B cell (primary cell): ENCODE measurements around the gene PLA2G6. TPM values are rescaled to one million over a fixed set of nuclear protein-coding genes. Genes with fewer than 3 reads are reported as not detected.

Experiments
- ATAC-seq: fragments of 200-7000 bp; cut with Tn5 transposase; one replicate; pipeline ENCODE4 v1.10.0; 2021; ENCODE audit warnings: low read depth, mild to moderate bottlenecking, moderate number of reproducible peaks, moderate library complexity
- CTCF ChIA-PET: fragments of 350-600 bp; sonication (Branson Sonifier 250); formaldehyde crosslinking; loops from one replicate; lab custom pipeline; 2021; ENCODE audit warnings: antibody characterized with exemption, inconsistent platforms; lab: Charles Lee
- POLR2A ChIA-PET: fragments of 350-600 bp; sonication (Branson Sonifier 250); formaldehyde crosslinking; loops from one replicate; lab custom pipeline; 2021; ENCODE audit warnings: antibody characterized with exemption; lab: Charles Lee
- DNase-seq: peaks from one replicate; pipeline ENCODE4 v3.0.0; 2013
- H2AFZ ChIP-seq: 2 replicates; pipeline ENCODE4 v1.6.1; 2012; ENCODE audit warnings: mild to moderate bottlenecking, low read depth, low read length; ENCODE audit not compliant: insufficient read depth, poor library complexity, severe bottlenecking
- H3K27ac ChIP-seq, 2 donors: 1 replicate in 1 of 2; 2 replicates in 1 of 2; pipeline ENCODE4 v1.5.1; 2012 to 2013; ENCODE audit warnings: low read length in 2 of 2, mild to moderate bottlenecking in 2 of 2, moderate library complexity in 1 of 2
- H3K27me3 ChIP-seq, 4 experiments: fragments of 200-600 bp in 1 of 4; sonication (generic) in 1 of 4; replicated peaks in 1 of 4; 1 replicate in 2 of 4; 2 replicates in 2 of 4; pipeline versions ENCODE4 v1.6.1 to v1.7.0; 2013 to 2016; ENCODE audit warnings: low read length in 3 of 4, mild to moderate bottlenecking in 2 of 4, mixed read lengths in 1 of 4, moderate library complexity in 1 of 4; ENCODE audit not compliant: insufficient read depth in 4 of 4, control insufficient read depth in 3 of 4; ENCODE audit errors: control extremely low read depth in 1 of 4
- H3K36me3 ChIP-seq, 2 experiments: replicated peaks in 1 of 2; 1 replicate in 1 of 2; 2 replicates in 1 of 2; pipeline versions ENCODE4 v1.6.1 to v1.7.1; 2013; ENCODE audit warnings: low read length in 1 of 2; ENCODE audit not compliant: insufficient read depth in 2 of 2, control insufficient read depth in 1 of 2; ENCODE audit errors: control extremely low read depth in 1 of 2, extremely low read depth in 1 of 2
- H3K4me1 ChIP-seq, 2 donors: fragments of 200-600 bp in 1 of 2; sonication (generic) in 1 of 2; 1 replicate in 1 of 2; 2 replicates in 1 of 2; pipeline versions ENCODE4 v1.5.1 to v1.6.1; 2013 to 2017; ENCODE audit warnings: low read length in 2 of 2; ENCODE audit not compliant: control insufficient read depth in 2 of 2, insufficient read depth in 2 of 2
- H3K4me2 ChIP-seq: replicated peaks from 2 replicates; pipeline ENCODE3; 2012; ENCODE audit warnings: mild to moderate bottlenecking, low read depth, low read length; ENCODE audit not compliant: poor library complexity, severe bottlenecking
- H3K4me3 ChIP-seq, 5 experiments: fragments of 200-600 bp in 1 of 5; sonication (generic) in 1 of 5; 1 replicate in 3 of 5; 2 replicates in 2 of 5; pipeline versions ENCODE4 v1.5.1 to v1.7.0; 2011 to 2016; ENCODE audit warnings: low read length in 4 of 5, mild to moderate bottlenecking in 4 of 5, low read depth in 2 of 5, control low read depth in 1 of 5, moderate library complexity in 1 of 5; ENCODE audit not compliant: insufficient read depth in 1 of 5; ENCODE audit errors: control extremely low read depth in 1 of 5, extremely low read depth in 1 of 5
- H3K79me2 ChIP-seq: fragments of 200-600 bp; sonication (generic); one replicate; pipeline ENCODE4 v1.6.0; 2016; ENCODE audit warnings: low read length; ENCODE audit not compliant: control insufficient read depth, insufficient read depth
- H3K9ac ChIP-seq: fragments of 200-600 bp; sonication (generic); 2 replicates; pipeline ENCODE4 v1.6.1; 2017; ENCODE audit warnings: mild to moderate bottlenecking, low read length, moderate library complexity
- H3K9me3 ChIP-seq, 3 donors: one replicate each; pipeline versions ENCODE4 v1.6.1 to v1.7.1; 2013; ENCODE audit warnings: low read length in 2 of 3; ENCODE audit not compliant: control insufficient read depth in 2 of 3, insufficient read depth in 1 of 3; ENCODE audit errors: control extremely low read depth in 1 of 3
- H4K20me1 ChIP-seq: 2 replicates; pipeline ENCODE4 v1.6.0; 2012; ENCODE audit warnings: mild to moderate bottlenecking, low read length; ENCODE audit not compliant: insufficient read depth, control insufficient read depth, poor library complexity, severe bottlenecking
- H3K27ac Mint-ChIP-seq: one replicate; pipeline ENCODE4 v1.8.0; 2021; ENCODE audit warnings: mixed read lengths
- H3K27me3 Mint-ChIP-seq: one replicate; pipeline ENCODE4 v1.8.0; 2021; ENCODE audit warnings: mixed read lengths
- H3K4me1 Mint-ChIP-seq: one replicate; pipeline ENCODE4 v1.8.0; 2021; ENCODE audit warnings: mixed read lengths
- H3K4me3 Mint-ChIP-seq: one replicate; pipeline ENCODE4 v1.8.0; 2021; ENCODE audit warnings: mixed read lengths
- H3K9me3 Mint-ChIP-seq: one replicate; pipeline ENCODE4 v1.8.0; 2022; ENCODE audit warnings: mixed read lengths; ENCODE audit not compliant: insufficient read depth
- EZH2 ChIP-seq: IDR thresholded peaks from 2 replicates; pipeline ENCODE4 v1.6.1; 2012; ENCODE audit warnings: borderline replicate concordance, low read depth, mild to moderate bottlenecking, moderate library complexity, low read length; ENCODE audit not compliant: insufficient read depth, poor library complexity, severe bottlenecking
- WGBS: methylation state at CpG from one replicate; pipeline ENCODE4 v1.1.5; 2013; ENCODE audit warnings: missing lambda C conversion rate; ENCODE audit not compliant: insufficient coverage; 5-methylcytosine and 5-hydroxymethylcytosine counted together
- intact Hi-C: fragments of 100-400 bp; cut with micrococcal nuclease; formaldehyde crosslinking; loops from one replicate; pipeline ENCODE4 v1.10.0; 2022
- polyA plus RNA-seq: library from polyadenylated mRNA; depleted of rRNA; stranded (reverse); fragments of >200 nt; gene quantifications from 2 replicates; pipeline ENCODE4 v1.2.3, GENCODE V29; 2012
- total RNA-seq, 2 donors: library from RNA; stranded (reverse); fragments of 120-200 nt in 1 of 2; gene quantifications; 1 replicate in 1 of 2; 2 replicates in 1 of 2; pipeline versions ENCODE4 v1.2.3 to v1.2.4, GENCODE V29; 2013 to 2022
- TF ChIP-seq, protein P1 (sequence below): fragments of 200-600 bp; IDR thresholded peaks from one replicate; pipeline ENCODE4 v1.8.0; 2022; ENCODE audit warnings: antibody characterized with exemption, mild to moderate bottlenecking

PLA2G6 gene
- total and polyA plus RNA-seq, 2 donors (not counting 1 experiment from before 2014, with no cell fraction given): 125 to 148 TPM

DNA sequence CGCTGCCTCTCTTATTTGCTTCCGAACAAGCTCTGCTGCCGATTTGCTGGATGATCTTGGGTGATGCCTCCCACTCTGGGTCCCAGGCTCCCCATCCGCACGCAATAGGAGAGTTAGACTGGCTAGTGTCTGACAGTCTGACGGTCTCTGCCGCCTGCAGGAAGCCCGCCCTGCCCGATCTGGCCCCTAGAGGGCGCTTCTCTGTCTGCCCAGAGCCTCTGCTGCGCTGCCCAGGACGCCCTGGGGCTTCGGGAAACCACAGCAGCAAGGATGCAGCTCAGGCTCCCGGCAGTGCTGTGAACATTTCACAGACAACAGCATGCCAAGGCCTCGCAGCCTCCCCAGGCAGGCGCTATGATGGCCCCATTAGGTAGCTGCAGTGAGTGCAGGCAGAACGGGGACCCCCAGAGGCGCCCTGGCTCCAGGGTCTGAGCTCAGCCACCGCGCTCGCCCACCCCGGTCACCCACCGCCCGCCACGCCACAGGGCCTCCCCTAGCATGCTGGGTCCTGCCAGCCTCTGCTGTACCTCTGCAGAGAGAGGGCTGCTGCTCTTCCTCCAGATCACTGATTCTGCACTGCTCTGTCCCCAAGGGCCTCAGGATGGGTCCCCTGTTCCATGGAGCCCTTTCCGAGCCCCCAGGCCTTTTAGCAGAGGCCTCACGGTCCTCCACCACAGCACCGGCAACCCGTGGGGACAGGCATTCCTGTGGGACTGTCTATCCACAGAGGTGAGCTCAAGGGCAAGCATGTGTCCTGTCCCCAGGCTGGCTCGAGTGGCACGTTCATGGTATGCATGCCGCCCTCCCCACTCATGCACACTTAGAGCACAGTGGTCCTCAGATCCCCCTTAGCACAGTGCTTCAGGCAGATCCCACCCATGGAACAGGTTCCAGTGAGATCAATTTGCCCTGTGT is 66.9 kb downstream of the PLA2G6 start:
- H3K9ac ChIP-seq: no peak overlapping the region
- no peak overlapping the region for H3K27ac ChIP-seq
- ATAC-seq (peak; percentile 86), DNase-seq (peak; percentile 76)
- no peak overlapping the region for H3K4me2 ChIP-seq
- Mint-ChIP-seq H3K4me1 (peaks cover 2% of the 10 kb centered on the region), H3K4me3 (no peak overlapping the region), H3K27ac (no peak overlapping the region), H3K27me3 (no peaks in the 10 kb centered on the region), H3K9me3 (no peaks in the 10 kb centered on the region)
- H3K4me1 ChIP-seq: peaks cover 0 to 3% of the 10 kb centered on the region in 2 donors
- no peak overlapping the region for H2AFZ ChIP-seq
- 66% methylated on average over 31 of the region's 32 CpGs for WGBS
- peaks cover 0 to 7% (median 0%) of the 10 kb centered on the region in 3 donors for H3K9me3 ChIP-seq
- H3K4me3 ChIP-seq: no peak overlapping the region
- ChIA-PET CTCF (interaction anchor here (0.6 to 3.7 kb wide), 19 partner anchors 17 to 1476 kb away, joined by 3 to 25 read pairs (median 3); no protein-coding TSS in a partner anchor), POLR2A (interaction anchor here (0.6 kb wide), 1 partner anchor 115 kb away, joined by 3 read pairs; no protein-coding TSS in a partner anchor)
- TF ChIP-seq, protein P1, sequence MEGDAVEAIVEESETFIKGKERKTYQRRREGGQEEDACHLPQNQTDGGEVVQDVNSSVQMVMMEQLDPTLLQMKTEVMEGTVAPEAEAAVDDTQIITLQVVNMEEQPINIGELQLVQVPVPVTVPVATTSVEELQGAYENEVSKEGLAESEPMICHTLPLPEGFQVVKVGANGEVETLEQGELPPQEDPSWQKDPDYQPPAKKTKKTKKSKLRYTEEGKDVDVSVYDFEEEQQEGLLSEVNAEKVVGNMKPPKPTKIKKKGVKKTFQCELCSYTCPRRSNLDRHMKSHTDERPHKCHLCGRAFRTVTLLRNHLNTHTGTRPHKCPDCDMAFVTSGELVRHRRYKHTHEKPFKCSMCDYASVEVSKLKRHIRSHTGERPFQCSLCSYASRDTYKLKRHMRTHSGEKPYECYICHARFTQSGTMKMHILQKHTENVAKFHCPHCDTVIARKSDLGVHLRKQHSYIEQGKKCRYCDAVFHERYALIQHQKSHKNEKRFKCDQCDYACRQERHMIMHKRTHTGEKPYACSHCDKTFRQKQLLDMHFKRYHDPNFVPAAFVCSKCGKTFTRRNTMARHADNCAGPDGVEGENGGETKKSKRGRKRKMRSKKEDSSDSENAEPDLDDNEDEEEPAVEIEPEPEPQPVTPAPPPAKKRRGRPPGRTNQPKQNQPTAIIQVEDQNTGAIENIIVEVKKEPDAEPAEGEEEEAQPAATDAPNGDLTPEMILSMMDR: peak; percentile 86
- TF ChIP-seq EZH2: no peak
- H3K27me3 ChIP-seq: no peaks in the 10 kb centered on the region
- peaks cover 0 to 9% of the 10 kb centered on the region in 2 experiments for H3K36me3 ChIP-seq
- no peaks in the 10 kb centered on the region for H3K79me2 ChIP-seq
- intact Hi-C loops: loop anchor here (5.0 kb wide), 1 partner anchor 88 kb away; the partner anchor contains the start of gene MAFF
- H4K20me1 ChIP-seq: no peaks in the 10 kb centered on the region
